GM12878 (cell line): ENCODE measurements around the gene FAM167B.

Experiments
- EP300 ChIP-seq, 2 experiments: fragments of 150-350 bp in 1 of 2; IDR thresholded peaks; 2 replicates each; pipeline ENCODE4 v1.6.1; 2011 to 2012; ENCODE audit warnings: low read depth in 2 of 2, low read length in 2 of 2, borderline replicate concordance in 1 of 2, improper control_type of control experiment in 1 of 2, inconsistent platforms in 1 of 2; ENCODE audit not compliant: control insufficient read depth in 1 of 2
- ETV6 ChIP-seq, 2 experiments: fragments of 450-650 bp in 1 of 2; IDR thresholded peaks in 1 of 2; conservative IDR thresholded peaks in 1 of 2; 2 replicates each; pipeline ENCODE4 v1.6.1; 2014; ENCODE audit warnings: antibody characterized with exemption in 1 of 2, borderline replicate concordance in 1 of 2, low read depth in 1 of 2, mild to moderate bottlenecking in 1 of 2, moderate library complexity in 1 of 2
- FOXM1 ChIP-seq: IDR thresholded peaks from 2 replicates; pipeline ENCODE4 v1.6.1; 2012; ENCODE audit warnings: low read depth, mild to moderate bottlenecking, inconsistent platforms, low read length, moderate library complexity
- MYC ChIP-seq: IDR thresholded peaks from 2 replicates; pipeline ENCODE4 v1.6.1; 2011; ENCODE audit warnings: mild to moderate bottlenecking, low read length, moderate library complexity, inconsistent platforms; ENCODE audit not compliant: insufficient read depth, insufficient replicate concordance, insufficient read length, severe bottlenecking
- NR2C2 ChIP-seq: IDR thresholded peaks from 2 replicates; pipeline ENCODE4 v1.6.1; 2011; ENCODE audit warnings: borderline replicate concordance, low read depth; ENCODE audit not compliant: control insufficient read depth, insufficient read length
- POLR2A ChIP-seq: IDR thresholded peaks from 2 replicates; pipeline ENCODE4 v1.6.1; 2011; ENCODE audit warnings: low read depth, mild to moderate bottlenecking, low read length
- POLR2AphosphoS5 ChIP-seq: IDR thresholded peaks from 2 replicates; pipeline ENCODE4 v1.6.1; 2011; ENCODE audit warnings: mild to moderate bottlenecking, low read length, inconsistent platforms
- RAD21 ChIP-seq: IDR thresholded peaks from 2 replicates; pipeline ENCODE4 v1.6.1; 2011; ENCODE audit warnings: mild to moderate bottlenecking, low read depth, low read length, moderate library complexity; ENCODE audit not compliant: insufficient read depth
- RELA ChIP-seq: fragments of 450-650 bp; IDR thresholded peaks from 2 replicates; pipeline ENCODE4 v1.8.0; 2014; ENCODE audit warnings: borderline replicate concordance; ENCODE audit not compliant: partially characterized antibody
- RFX5 ChIP-seq: IDR thresholded peaks from 2 replicates; pipeline ENCODE4 v1.6.1; 2011; ENCODE audit warnings: low read depth, low read length, improper control_type of control experiment
- ZSCAN29 ChIP-seq: fragments of 450-650 bp; IDR thresholded peaks from 2 replicates; pipeline ENCODE4 v1.6.1; 2017; ENCODE audit warnings: mild to moderate bottlenecking, moderate library complexity
- TF ChIP-seq, protein P1 (sequence below), 3 experiments: IDR thresholded peaks in 2 of 3; conservative IDR thresholded peaks in 1 of 3; 2 replicates each; pipeline ENCODE4 v1.5.1; 2011; ENCODE audit warnings: low read depth in 3 of 3, low read length in 3 of 3, mild to moderate bottlenecking in 3 of 3, control low read depth in 2 of 3, moderate library complexity in 2 of 3, inconsistent platforms in 1 of 3, mixed read lengths in 1 of 3; ENCODE audit not compliant: control insufficient read depth in 2 of 3, insufficient read depth in 1 of 3; ENCODE audit errors: extremely low read depth in 1 of 3
- TF ChIP-seq, protein P2 (sequence below): IDR thresholded peaks from 2 replicates; pipeline ENCODE4 v1.6.1; 2011; ENCODE audit warnings: low read depth, low read length, improper control_type of control experiment, borderline replicate concordance

DNA sequence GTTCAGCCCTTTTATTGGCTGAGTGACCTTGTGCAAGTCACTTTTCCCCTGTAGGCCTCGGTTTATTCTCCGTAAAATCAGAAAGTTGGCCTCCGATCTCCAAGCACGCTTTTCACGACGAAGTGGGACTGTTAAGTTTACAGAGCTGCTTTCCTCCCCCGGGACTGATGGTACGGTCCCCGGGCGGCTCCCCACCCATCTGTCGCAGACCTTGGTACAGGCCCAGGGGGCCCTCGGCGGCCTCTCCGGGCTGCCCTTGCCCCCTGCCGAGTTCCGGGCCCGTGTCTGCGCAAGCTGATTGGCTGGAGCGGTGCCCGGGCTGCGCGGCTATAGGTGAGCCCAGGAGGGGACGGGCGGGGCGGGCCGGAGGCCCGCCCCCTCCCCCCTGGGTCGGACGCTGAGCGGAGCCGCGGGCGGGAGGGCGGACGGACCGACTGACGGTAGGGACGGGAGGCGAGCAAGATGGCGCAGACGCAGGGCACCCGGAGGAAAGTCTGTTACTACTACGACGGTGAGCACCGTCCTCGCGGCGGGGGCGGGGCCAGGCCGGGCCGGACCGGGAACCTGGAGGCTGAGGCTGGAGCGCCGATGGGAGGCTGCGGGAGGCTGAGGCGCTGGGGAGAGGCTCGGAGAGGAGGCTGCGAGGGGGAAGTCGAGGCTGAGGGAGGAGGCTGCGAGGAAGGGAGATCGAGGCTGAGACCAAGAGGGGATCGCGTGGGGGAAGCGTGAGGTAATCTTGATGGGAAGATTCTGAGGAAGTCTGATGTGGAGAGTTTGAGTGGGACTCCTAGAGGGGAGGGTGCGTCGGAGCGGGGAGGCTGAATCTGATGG, 44.9 kb downstream of the FAM167B start, which contains the start of gene HDAC1:
- TF ChIP-seq, protein P1, sequence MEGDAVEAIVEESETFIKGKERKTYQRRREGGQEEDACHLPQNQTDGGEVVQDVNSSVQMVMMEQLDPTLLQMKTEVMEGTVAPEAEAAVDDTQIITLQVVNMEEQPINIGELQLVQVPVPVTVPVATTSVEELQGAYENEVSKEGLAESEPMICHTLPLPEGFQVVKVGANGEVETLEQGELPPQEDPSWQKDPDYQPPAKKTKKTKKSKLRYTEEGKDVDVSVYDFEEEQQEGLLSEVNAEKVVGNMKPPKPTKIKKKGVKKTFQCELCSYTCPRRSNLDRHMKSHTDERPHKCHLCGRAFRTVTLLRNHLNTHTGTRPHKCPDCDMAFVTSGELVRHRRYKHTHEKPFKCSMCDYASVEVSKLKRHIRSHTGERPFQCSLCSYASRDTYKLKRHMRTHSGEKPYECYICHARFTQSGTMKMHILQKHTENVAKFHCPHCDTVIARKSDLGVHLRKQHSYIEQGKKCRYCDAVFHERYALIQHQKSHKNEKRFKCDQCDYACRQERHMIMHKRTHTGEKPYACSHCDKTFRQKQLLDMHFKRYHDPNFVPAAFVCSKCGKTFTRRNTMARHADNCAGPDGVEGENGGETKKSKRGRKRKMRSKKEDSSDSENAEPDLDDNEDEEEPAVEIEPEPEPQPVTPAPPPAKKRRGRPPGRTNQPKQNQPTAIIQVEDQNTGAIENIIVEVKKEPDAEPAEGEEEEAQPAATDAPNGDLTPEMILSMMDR (IDR thresholded peaks at IDR 0.05 in 2 of 3, conservative IDR thresholded peaks at IDR 0.05 in 1 of 3; ENCODE audit: control insufficient read depth in 2 of 3, extremely low read depth in 1 of 3, insufficient read depth in 1 of 3, low read depth in 3 of 3, low read length in 3 of 3), result no peak
- TF ChIP-seq POLR2AphosphoS5 (peak; percentile 73), NR2C2 (no peak), RELA (peak; percentile 77), EP300 (IDR thresholded peaks at IDR 0.05; ENCODE audit: borderline replicate concordance in 1 of 2, control insufficient read depth in 1 of 2, low read depth in 2 of 2, low read length in 2 of 2) (peak in 1 of 2 experiments; percentile 34; a peak in 1 of 4 replicates), FOXM1 (no peak; the same call in 1 of the 2 replicates), POLR2A (peak; percentile 94), ETV6 (conservative IDR thresholded peaks at IDR 0.05 in 1 of 2, IDR thresholded peaks at IDR 0.05 in 1 of 2; ENCODE audit: borderline replicate concordance in 1 of 2, low read depth in 1 of 2) (no peak; a peak in 1 of 4 replicates), ZSCAN29 (no peak), RFX5 (peak; percentile 49; the same call in 1 of the 2 replicates), MYC (no peak), RAD21 (no peak)
- TF ChIP-seq, protein P2, sequence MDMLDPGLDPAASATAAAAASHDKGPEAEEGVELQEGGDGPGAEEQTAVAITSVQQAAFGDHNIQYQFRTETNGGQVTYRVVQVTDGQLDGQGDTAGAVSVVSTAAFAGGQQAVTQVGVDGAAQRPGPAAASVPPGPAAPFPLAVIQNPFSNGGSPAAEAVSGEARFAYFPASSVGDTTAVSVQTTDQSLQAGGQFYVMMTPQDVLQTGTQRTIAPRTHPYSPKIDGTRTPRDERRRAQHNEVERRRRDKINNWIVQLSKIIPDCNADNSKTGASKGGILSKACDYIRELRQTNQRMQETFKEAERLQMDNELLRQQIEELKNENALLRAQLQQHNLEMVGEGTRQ, result no peak
